ENCODE results near the gene GPR32. TPM values are rescaled to one million over a fixed set of nuclear protein-coding genes. Genes with fewer than 3 reads are reported as not detected.

The GPR32 gene
- total RNA-seq, 2 donors from 2014 or later, result not detected

DNA sequence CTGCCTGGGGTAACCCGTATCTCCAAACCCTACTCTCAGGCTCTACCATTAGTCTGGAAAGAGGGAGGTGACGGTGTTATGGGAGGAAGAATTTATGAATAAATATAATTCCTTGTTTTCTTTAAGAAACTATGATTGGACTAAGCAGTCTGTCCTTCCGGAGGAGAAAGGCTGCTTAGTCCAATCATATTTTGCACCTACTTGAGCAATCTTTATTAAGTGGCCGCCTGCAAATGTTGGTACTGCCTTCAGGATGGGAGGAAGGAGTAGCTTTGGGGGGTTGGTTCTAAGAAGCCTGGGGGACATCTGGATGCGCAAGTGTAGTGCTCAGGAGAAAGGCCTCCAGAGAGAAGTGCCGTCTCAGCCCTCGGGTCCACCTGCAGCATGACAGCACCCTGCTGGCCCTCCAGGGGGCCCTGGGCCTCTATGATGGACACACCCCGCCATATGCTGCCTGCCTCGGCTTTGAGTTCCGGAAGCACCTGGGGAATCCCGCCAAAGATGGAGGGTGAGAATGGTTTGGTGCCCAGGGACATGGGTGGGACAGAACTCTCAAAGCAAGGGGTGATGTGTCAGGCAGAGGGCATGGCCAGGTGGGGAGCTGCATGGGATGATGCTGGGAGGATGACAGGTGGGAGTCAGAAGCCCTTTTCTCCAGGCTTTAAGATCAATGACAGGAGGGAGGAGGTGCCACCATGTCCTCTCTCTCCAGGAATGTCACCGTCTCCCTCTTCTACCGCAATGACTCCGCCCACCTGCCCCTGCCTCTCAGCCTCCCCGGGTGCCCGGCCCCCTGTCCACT is 24.0 kb downstream of the GPR32 start:
- no peak overlapping the region for H3K27ac Mint-ChIP-seq
- no peak for DNase-seq
- H3K4me3 Mint-ChIP-seq, result peak overlapping the region; percentile 31
- H3K27me3 Mint-ChIP-seq, result no peaks in the 10 kb centered on the region
- H3K4me1 Mint-ChIP-seq, result peaks cover 4% of the 10 kb centered on the region
- peak; percentile 53 for ATAC-seq
- H3K36me3 Mint-ChIP-seq (ENCODE audit: low read depth), result no peaks in the 10 kb centered on the region
- no peaks in the 10 kb centered on the region for H3K9me3 ChIP-seq (ENCODE audit: control insufficient read depth, low read length, poor library complexity, severe bottlenecking)

GRCh38 chr19:50794876-50795663 is 24.8 kb downstream of the GPR32 start:
- Mint-ChIP-seq H3K27me3 (no peaks in the 10 kb centered on the region), H3K27ac (no peak overlapping the region)
- peak; percentile 24 for ATAC-seq

DNA sequence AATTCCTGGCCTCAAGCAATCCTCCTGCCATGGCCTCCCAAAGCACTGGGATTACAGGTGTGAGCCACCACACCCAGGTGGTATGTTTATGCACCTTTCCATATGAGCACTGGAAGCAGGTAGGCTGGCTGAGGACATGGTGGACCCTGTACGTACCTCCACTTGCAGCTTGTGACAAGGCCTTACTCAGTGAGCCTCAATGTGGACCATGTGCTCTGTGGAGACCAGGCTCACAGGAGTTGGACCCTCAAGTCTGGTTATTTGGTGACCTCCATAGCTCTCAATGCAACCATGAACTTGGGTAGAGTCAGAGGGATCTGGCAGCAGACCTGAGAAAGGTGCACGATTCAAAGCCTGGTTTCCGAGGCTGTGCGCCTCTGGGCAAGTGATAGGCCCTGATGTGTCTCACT is 25.4 kb downstream of the GPR32 start:
- Mint-ChIP-seq H3K27me3 (no peaks in the 10 kb centered on the region), H3K4me1 (peaks cover 6% of the 10 kb centered on the region), H3K27ac (no peak overlapping the region), H3K4me3 (peak overlapping the region; percentile 19), H3K36me3 (ENCODE audit: low read depth) (no peaks in the 10 kb centered on the region)
- DNase-seq, result no peak
- H3K9me3 ChIP-seq (ENCODE audit: control insufficient read depth, low read length, poor library complexity, severe bottlenecking), result no peaks in the 10 kb centered on the region
- no peak for ATAC-seq

More at GRCh38 chr19:50794876-50795663, 24.8 kb downstream of the GPR32 start:
- DNase-seq, result no peak
- H3K9me3 ChIP-seq (ENCODE audit: control insufficient read depth, low read length, poor library complexity, severe bottlenecking), result no peaks in the 10 kb centered on the region
- Mint-ChIP-seq H3K4me3 (peak overlapping the region; percentile 19), H3K36me3 (ENCODE audit: low read depth) (no peaks in the 10 kb centered on the region), H3K4me1 (peaks cover 4% of the 10 kb centered on the region)

GRCh38 chr19:50796128-50796633 is 25.9 kb downstream of the GPR32 start:
- ATAC-seq (peak; percentile 16), DNase-seq (no peak)
- no peaks in the 10 kb centered on the region for H3K27me3 Mint-ChIP-seq
- no peak overlapping the region for H3K27ac Mint-ChIP-seq
- H3K4me3 Mint-ChIP-seq, result no peak overlapping the region
- H3K36me3 Mint-ChIP-seq (ENCODE audit: low read depth), result no peaks in the 10 kb centered on the region
- H3K9me3 ChIP-seq (ENCODE audit: control insufficient read depth, low read length, poor library complexity, severe bottlenecking), result no peaks in the 10 kb centered on the region
- peaks cover 10% of the 10 kb centered on the region for H3K4me1 Mint-ChIP-seq

GRCh38 chr19:50796634-50797428 is 26.6 kb downstream of the GPR32 start:
- H3K4me3 Mint-ChIP-seq, result no peak overlapping the region
- ATAC-seq (no peak), DNase-seq (no peak)
- peaks cover 11% of the 10 kb centered on the region for H3K4me1 Mint-ChIP-seq
- H3K27ac Mint-ChIP-seq, result no peak overlapping the region
- H3K9me3 ChIP-seq (ENCODE audit: control insufficient read depth, low read length, poor library complexity, severe bottlenecking), result no peaks in the 10 kb centered on the region
- H3K27me3 Mint-ChIP-seq, result no peaks in the 10 kb centered on the region
- no peaks in the 10 kb centered on the region for H3K36me3 Mint-ChIP-seq (ENCODE audit: low read depth)

DNA sequence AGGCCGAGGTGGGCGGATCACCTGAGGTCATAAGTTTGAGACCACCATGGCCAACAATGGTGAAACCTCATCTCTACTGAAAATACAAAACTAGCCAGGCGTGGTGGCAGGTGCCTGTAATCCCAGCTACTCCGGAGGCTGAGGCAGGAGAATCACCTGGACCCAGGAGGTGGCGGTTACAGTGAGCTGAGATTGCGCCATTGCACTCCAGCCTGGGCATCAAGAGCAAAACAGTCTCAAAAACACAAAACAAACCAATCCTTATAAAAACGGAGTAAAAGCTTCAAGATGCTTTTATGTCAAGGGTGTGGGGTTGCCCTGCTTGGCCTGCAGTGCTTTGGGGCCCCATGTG is 27.1 kb downstream of the GPR32 start:
- H3K9me3 ChIP-seq (ENCODE audit: control insufficient read depth, low read length, poor library complexity, severe bottlenecking), result no peaks in the 10 kb centered on the region
- Mint-ChIP-seq H3K4me1 (peaks cover 15% of the 10 kb centered on the region), H3K4me3 (no peak overlapping the region), H3K27me3 (no peaks in the 10 kb centered on the region), H3K36me3 (ENCODE audit: low read depth) (no peaks in the 10 kb centered on the region), H3K27ac (no peak overlapping the region)
- ATAC-seq (no peak), DNase-seq (no peak)

DNA sequence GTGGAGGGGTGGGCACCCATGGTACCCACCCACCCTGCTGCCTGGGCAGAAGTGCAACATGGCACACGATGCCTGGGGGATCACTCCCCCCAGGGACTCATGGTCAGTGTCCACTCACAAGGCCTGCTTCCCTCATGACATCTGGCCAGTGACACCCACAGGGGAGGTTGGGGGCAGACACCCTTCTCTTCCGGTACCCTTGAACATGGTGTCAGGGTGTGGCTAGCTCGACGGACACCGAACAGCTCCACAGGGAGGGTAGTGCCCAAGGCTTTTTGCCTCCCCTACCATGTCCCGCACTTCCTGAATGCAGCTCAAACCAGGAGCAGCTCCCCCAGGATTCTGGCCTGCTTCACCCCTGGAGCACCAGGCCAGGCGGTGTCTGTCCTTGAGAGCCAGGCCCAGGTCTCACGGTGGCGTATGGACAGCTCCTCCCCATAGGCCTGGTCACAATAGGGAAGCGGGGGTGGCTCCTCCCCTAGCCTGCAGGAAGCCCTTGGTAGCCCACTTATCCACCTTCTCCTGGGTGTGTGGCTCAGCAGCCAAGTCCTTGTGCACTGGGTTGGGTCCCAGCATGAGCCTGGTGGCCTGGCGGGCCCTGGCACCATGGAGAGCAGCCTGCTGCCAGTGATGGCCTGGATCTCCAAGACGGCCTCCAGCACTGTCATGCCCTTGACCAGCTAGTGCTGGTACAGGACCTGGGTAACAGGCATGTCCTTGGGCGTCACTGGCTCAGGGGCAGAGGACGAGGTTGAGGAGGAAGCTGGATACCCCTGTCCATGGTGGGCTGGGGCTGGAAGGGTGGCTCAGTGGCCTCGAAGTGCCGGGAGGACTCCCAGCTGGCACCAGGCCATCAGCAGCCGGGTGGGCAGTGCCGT is 27.8 kb downstream of the GPR32 start:
- H3K27me3 Mint-ChIP-seq, result no peaks in the 10 kb centered on the region
- H3K36me3 Mint-ChIP-seq (ENCODE audit: low read depth), result no peaks in the 10 kb centered on the region
- no peaks in the 10 kb centered on the region for H3K9me3 ChIP-seq (ENCODE audit: control insufficient read depth, low read length, poor library complexity, severe bottlenecking)
- H3K4me3 Mint-ChIP-seq, result no peak overlapping the region
- ATAC-seq (no peak), DNase-seq (no peak)
- no peak overlapping the region for H3K27ac Mint-ChIP-seq
- H3K4me1 Mint-ChIP-seq, result peaks cover 20% of the 10 kb centered on the region

GRCh38 chr19:50798659-50799546 is 28.6 kb downstream of the GPR32 start:
- H3K4me3 Mint-ChIP-seq, result no peak overlapping the region
- ATAC-seq (no peak), DNase-seq (no peak)
- no peaks in the 10 kb centered on the region for H3K36me3 Mint-ChIP-seq (ENCODE audit: low read depth)
- H3K4me1 Mint-ChIP-seq, result peaks cover 27% of the 10 kb centered on the region
- no peaks in the 10 kb centered on the region for H3K9me3 ChIP-seq (ENCODE audit: control insufficient read depth, low read length, poor library complexity, severe bottlenecking)
- H3K27me3 Mint-ChIP-seq, result no peaks in the 10 kb centered on the region
- H3K27ac Mint-ChIP-seq, result no peak overlapping the region

GRCh38 chr19:50799547-50799851 is 29.2 kb downstream of the GPR32 start:
- H3K4me3 Mint-ChIP-seq, result no peak overlapping the region
- no peaks in the 10 kb centered on the region for H3K27me3 Mint-ChIP-seq
- H3K27ac Mint-ChIP-seq, result no peak overlapping the region
- no peak for DNase-seq
- H3K9me3 ChIP-seq (ENCODE audit: control insufficient read depth, low read length, poor library complexity, severe bottlenecking), result no peaks in the 10 kb centered on the region
- no peak for ATAC-seq
- peaks cover 27% of the 10 kb centered on the region for H3K4me1 Mint-ChIP-seq
- peaks cover 2% of the 10 kb centered on the region for H3K36me3 Mint-ChIP-seq (ENCODE audit: low read depth)

- no peak for ATAC-seq
- Mint-ChIP-seq H3K4me3 (no peak overlapping the region), H3K27me3 (no peaks in the 10 kb centered on the region), H3K36me3 (ENCODE audit: low read depth) (peaks cover 2% of the 10 kb centered on the region), H3K4me1 (peaks cover 35% of the 10 kb centered on the region), H3K27ac (peak overlapping the region; percentile 45)
- DNase-seq, result no peak
- no peaks in the 10 kb centered on the region for H3K9me3 ChIP-seq (ENCODE audit: control insufficient read depth, low read length, poor library complexity, severe bottlenecking)
Observed at GRCh38 chr19:50801107-50801506, 30.8 kb downstream of the GPR32 start.

- H3K27me3 Mint-ChIP-seq, result no peaks in the 10 kb centered on the region
- H3K27ac Mint-ChIP-seq, result peak overlapping the region; percentile 100
- DNase-seq, result peak in 2 of 3 donors; percentile 18 to 22
- peaks cover 37% of the 10 kb centered on the region for H3K4me1 Mint-ChIP-seq
- peak; percentile 4 for ATAC-seq
- no peaks in the 10 kb centered on the region for H3K9me3 ChIP-seq (ENCODE audit: control insufficient read depth, low read length, poor library complexity, severe bottlenecking)
- peaks cover 2% of the 10 kb centered on the region for H3K36me3 Mint-ChIP-seq (ENCODE audit: low read depth)
- peak overlapping the region; percentile 100 for H3K4me3 Mint-ChIP-seq
Observed at GRCh38 chr19:50803633-50804419, 33.6 kb downstream of the GPR32 start.

All from T-helper 17 cell (primary cell).